Natural killer cell (primary cell): Measurements from ENCODE around the gene MYCBP2. TPM values are rescaled to one million over a fixed set of nuclear protein-coding genes. Genes with fewer than 3 reads are reported as not detected.

ENCODE experiments used
- ATAC-seq, 3 donors: fragments of 150-1000 bp in 2 of 3; fragments of 200-7000 bp in 1 of 3; cut with Tn5 transposase; 1 replicate in 1 of 3; 2 replicates in 2 of 3; pipeline ENCODE4 v1.10.0; 2021; ENCODE audit warnings: mild to moderate bottlenecking in 2 of 3, moderate library complexity in 2 of 3
- DNase-seq, 2 donors: peaks; one replicate each; pipeline versions ENCODE4 v3.0.0 to v3.0.0-alpha.2; 2013 to 2021; ENCODE audit warnings: mixed read lengths in 1 of 2
- H3K27ac ChIP-seq: one replicate; pipeline ENCODE4 v1.5.1; 2013; ENCODE audit warnings: mild to moderate bottlenecking, low read length
- H3K27me3 ChIP-seq: one replicate; pipeline ENCODE4 v1.6.1; 2013; ENCODE audit warnings: low read length; ENCODE audit not compliant: control insufficient read depth, insufficient read depth
- H3K36me3 ChIP-seq: one replicate; pipeline ENCODE4 v1.6.1; 2013; ENCODE audit warnings: low read length; ENCODE audit not compliant: control insufficient read depth, insufficient read depth
- H3K4me1 ChIP-seq: one replicate; pipeline ENCODE4 v1.6.1; 2013; ENCODE audit warnings: low read length; ENCODE audit not compliant: control insufficient read depth, insufficient read depth
- H3K4me3 ChIP-seq: one replicate; pipeline ENCODE4 v1.5.1; 2013; ENCODE audit warnings: low read length
- H3K9me3 ChIP-seq: one replicate; pipeline ENCODE4 v1.6.1; 2013; ENCODE audit warnings: low read length; ENCODE audit not compliant: control insufficient read depth, insufficient read depth
- H3K27ac Mint-ChIP-seq, 2 donors: one replicate each; pipeline ENCODE4 v1.8.0; 2022; ENCODE audit warnings: mild to moderate bottlenecking in 2 of 2, mixed read lengths in 2 of 2, moderate library complexity in 1 of 2
- H3K27me3 Mint-ChIP-seq, 2 donors: one replicate each; pipeline ENCODE4 v1.8.0; 2022; ENCODE audit warnings: low read depth in 2 of 2, mixed read lengths in 2 of 2
- H3K36me3 Mint-ChIP-seq: one replicate; pipeline ENCODE4 v1.8.0; 2022; ENCODE audit warnings: mixed read lengths
- H3K4me1 Mint-ChIP-seq, 2 donors: one replicate each; pipeline ENCODE4 v1.8.0; 2022; ENCODE audit warnings: mixed read lengths in 2 of 2
- H3K4me3 Mint-ChIP-seq: one replicate; pipeline ENCODE4 v1.8.0; 2022; ENCODE audit warnings: mild to moderate bottlenecking, moderate library complexity, mixed read lengths
- H3K9me3 Mint-ChIP-seq, 2 donors: one replicate each; pipeline ENCODE4 v1.8.0; 2022; ENCODE audit warnings: mixed read lengths in 2 of 2
- CTCF ChIP-seq: fragments of 200-600 bp; IDR thresholded peaks from one replicate; pipeline ENCODE4 v1.8.0; 2022; ENCODE audit warnings: antibody characterized with exemption
- WGBS: methylation state at CpG from one replicate; pipeline ENCODE4 v1.1.7; 2013; ENCODE audit warnings: missing lambda C conversion rate; ENCODE audit not compliant: insufficient coverage; 5-methylcytosine and 5-hydroxymethylcytosine counted together
- intact Hi-C: fragments of 100-400 bp; cut with micrococcal nuclease; formaldehyde crosslinking; loops from one replicate; pipeline ENCODE4 v1.14.2; 2022
- total RNA-seq, 4 donors: library from RNA; stranded (reverse); fragments of 120-200 nt in 1 of 4; gene quantifications; one replicate each; pipeline versions ENCODE4 v1.2.3 to v1.2.4, GENCODE V29; 2013 to 2022

MYCBP2 gene
- total RNA-seq, 3 donors from 2014 or later (not counting 1 experiment from before 2014, with no cell fraction given) = 119 to 155 (median 147) TPM

DNA sequence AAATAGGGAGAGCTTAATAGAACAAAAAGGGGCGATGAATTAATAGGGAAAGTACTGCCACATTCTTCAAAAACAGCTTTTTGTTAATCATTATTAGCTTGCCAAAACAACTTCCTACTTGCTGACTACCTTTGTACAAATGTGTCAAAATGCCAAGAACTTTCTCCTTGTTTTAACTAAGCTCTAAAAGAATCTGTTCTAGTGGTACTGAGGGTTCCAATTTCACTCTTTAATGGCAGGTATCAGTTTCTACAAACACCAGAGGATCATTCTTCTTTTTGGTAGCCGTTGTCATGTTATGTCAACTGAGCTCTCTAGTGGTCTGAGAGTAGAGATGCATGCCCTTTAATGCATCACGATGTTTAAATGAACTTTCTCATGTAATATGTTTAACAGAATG, 270.5 kb downstream of the MYCBP2 start:
- ATAC-seq (no peak), DNase-seq (no peak)
- Mint-ChIP-seq H3K4me1 (peaks cover 0 to 6% of the 10 kb centered on the region in 2 donors), H3K36me3 (peaks cover 22% of the 10 kb centered on the region), H3K27ac (no peak overlapping the region), H3K27me3 (no peaks in the 10 kb centered on the region), H3K9me3 (no peaks in the 10 kb centered on the region), H3K4me3 (no peak overlapping the region)
- Histone ChIP-seq H3K9me3 (no peaks in the 10 kb centered on the region), H3K4me1 (no peaks in the 10 kb centered on the region), H3K36me3 (peaks cover 87% of the 10 kb centered on the region), H3K27ac (no peak overlapping the region), H3K27me3 (no peaks in the 10 kb centered on the region), H3K4me3 (no peak overlapping the region)
- intact Hi-C loops = no loop called here
- WGBS = 100% methylated on average over 3 of the region's 3 CpGs
- TF ChIP-seq CTCF = no peak

- peaks cover 87% of the 10 kb centered on the region for H3K36me3 ChIP-seq
- H3K4me1 ChIP-seq = no peaks in the 10 kb centered on the region
- no peaks in the 10 kb centered on the region for H3K9me3 ChIP-seq
- TF ChIP-seq CTCF = no peak
- Mint-ChIP-seq H3K27ac (no peak overlapping the region), H3K27me3 (no peaks in the 10 kb centered on the region), H3K4me3 (no peak overlapping the region), H3K36me3 (peaks cover 30% of the 10 kb centered on the region), H3K9me3 (no peaks in the 10 kb centered on the region), H3K4me1 (peaks cover 0 to 6% of the 10 kb centered on the region in 2 donors)
- H3K27me3 ChIP-seq = no peaks in the 10 kb centered on the region
- no peak for ATAC-seq
- no peak overlapping the region for H3K4me3 ChIP-seq
- no peak for DNase-seq
- H3K27ac ChIP-seq = no peak overlapping the region
- intact Hi-C loops = no loop called here
- WGBS = 100% methylated on average over 2 of the region's 2 CpGs
Observed at GRCh38 chr13:77055158-77055557, 271.7 kb downstream of the MYCBP2 start.

DNA sequence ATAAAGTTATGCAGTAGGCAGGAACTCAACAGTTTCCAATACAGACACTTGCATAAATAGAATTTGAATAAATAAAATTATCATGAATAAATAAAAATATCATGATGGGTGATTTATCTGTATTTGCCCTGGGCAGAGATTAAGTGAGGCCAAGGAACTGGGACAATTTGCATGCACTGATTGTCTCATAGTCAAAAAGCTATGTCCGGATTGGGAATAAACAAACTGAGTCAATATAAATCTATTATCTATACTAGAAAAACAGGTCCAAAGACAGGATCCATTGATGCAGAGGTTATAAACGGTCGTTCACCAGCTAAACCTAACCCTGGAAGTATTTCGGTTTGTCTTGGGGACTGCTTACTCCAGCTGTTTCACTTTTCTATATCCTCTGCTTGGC, 273.7 kb downstream of the MYCBP2 start:
- H3K9me3 Mint-ChIP-seq = no peaks in the 10 kb centered on the region
- H3K4me3 Mint-ChIP-seq = no peak overlapping the region
- H3K27ac Mint-ChIP-seq = no peak overlapping the region
- no peaks in the 10 kb centered on the region for H3K4me1 ChIP-seq
- no peak for ATAC-seq
- H3K4me3 ChIP-seq = no peak overlapping the region
- H3K36me3 ChIP-seq = peaks cover 88% of the 10 kb centered on the region
- TF ChIP-seq CTCF = no peak
- H3K27me3 Mint-ChIP-seq = no peaks in the 10 kb centered on the region
- no peaks in the 10 kb centered on the region for H3K27me3 ChIP-seq
- H3K27ac ChIP-seq = no peak overlapping the region
- whole genome bisulfite sequencing = 89% methylated on average over 4 of the region's 4 CpGs
- H3K4me1 Mint-ChIP-seq = peaks cover 0 to 6% of the 10 kb centered on the region in 2 donors
- H3K9me3 ChIP-seq = no peaks in the 10 kb centered on the region
- peaks cover 33% of the 10 kb centered on the region for H3K36me3 Mint-ChIP-seq
- intact Hi-C loops = no loop called here
- no peak for DNase-seq

- Mint-ChIP-seq H3K27ac (no peak overlapping the region), H3K4me1 (peaks cover under 1 to 5% of the 10 kb centered on the region in 2 donors), H3K36me3 (peaks cover 13% of the 10 kb centered on the region), H3K9me3 (no peaks in the 10 kb centered on the region), H3K27me3 (no peaks in the 10 kb centered on the region), H3K4me3 (no peak overlapping the region)
- Histone ChIP-seq H3K9me3 (no peaks in the 10 kb centered on the region), H3K4me3 (no peak overlapping the region), H3K4me1 (no peaks in the 10 kb centered on the region), H3K27ac (no peak overlapping the region), H3K27me3 (no peaks in the 10 kb centered on the region), H3K36me3 (peaks cover 71% of the 10 kb centered on the region)
- no peak for ATAC-seq
- DNase-seq = no peak
- WGBS = 72% methylated on average over 4 of the region's 4 CpGs
- intact Hi-C loops = no loop called here
- no peak for TF ChIP-seq CTCF
Observed at GRCh38 chr13:77048681-77049080, 278.2 kb downstream of the MYCBP2 start.
